ENCODE results near the gene SLF1.

Gene SLF1

DNA sequence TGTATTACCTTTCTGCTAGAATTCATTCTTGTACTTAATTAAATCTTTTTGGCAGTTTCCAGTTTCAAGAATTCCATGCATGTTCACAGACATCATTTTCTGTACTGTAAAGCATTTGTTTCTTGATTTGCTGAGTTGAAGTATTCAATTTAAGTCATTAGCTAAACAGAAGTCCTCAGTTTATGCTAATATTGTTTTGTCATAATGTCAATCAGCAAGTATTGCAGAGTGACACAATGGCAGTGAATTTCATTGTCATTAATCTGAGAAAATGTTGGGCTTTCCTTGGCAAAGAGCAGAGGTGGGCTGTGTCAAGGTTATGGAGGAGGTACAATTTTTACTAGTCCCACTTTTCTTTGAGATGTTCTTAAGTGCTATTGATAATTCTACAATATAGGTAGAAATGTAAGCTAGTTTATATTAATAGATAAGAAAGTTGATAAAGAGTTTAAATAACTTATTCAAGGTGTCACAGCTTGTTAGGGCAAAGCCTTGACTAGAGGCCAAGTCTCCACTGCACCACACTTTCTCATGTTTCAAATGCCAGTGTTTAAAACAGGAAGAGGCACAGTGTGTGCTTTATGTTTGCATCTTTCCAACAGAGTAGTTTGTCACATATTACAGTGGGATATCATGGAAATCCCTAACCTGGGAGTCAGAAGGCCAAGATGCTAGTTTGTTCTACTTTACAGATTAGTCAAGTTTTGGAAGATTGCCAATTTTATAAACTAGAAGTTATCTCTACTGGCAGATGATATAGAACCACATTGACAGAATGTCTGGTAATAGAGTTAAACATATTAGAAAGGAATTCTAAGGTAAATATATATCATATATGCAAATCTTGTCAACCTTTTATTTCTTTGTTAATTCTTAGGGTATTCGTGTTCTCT is 56.3 kb downstream of the SLF1 start:
- H3K4me3 ChIP-seq (ENCODE audit: low read depth, low read length): no peak overlapping the region
- in situ Hi-C loops (cut with HindIII; ENCODE audit: low sequenced_read_pairs): no loop called here
- DNase-seq (ENCODE audit: low read depth): no peak
- TF ChIP-seq, protein P1, sequence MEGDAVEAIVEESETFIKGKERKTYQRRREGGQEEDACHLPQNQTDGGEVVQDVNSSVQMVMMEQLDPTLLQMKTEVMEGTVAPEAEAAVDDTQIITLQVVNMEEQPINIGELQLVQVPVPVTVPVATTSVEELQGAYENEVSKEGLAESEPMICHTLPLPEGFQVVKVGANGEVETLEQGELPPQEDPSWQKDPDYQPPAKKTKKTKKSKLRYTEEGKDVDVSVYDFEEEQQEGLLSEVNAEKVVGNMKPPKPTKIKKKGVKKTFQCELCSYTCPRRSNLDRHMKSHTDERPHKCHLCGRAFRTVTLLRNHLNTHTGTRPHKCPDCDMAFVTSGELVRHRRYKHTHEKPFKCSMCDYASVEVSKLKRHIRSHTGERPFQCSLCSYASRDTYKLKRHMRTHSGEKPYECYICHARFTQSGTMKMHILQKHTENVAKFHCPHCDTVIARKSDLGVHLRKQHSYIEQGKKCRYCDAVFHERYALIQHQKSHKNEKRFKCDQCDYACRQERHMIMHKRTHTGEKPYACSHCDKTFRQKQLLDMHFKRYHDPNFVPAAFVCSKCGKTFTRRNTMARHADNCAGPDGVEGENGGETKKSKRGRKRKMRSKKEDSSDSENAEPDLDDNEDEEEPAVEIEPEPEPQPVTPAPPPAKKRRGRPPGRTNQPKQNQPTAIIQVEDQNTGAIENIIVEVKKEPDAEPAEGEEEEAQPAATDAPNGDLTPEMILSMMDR (IDR thresholded peaks at IDR 0.05; ENCODE audit: low read depth, low read length, missing control alignments): no peak

DNA sequence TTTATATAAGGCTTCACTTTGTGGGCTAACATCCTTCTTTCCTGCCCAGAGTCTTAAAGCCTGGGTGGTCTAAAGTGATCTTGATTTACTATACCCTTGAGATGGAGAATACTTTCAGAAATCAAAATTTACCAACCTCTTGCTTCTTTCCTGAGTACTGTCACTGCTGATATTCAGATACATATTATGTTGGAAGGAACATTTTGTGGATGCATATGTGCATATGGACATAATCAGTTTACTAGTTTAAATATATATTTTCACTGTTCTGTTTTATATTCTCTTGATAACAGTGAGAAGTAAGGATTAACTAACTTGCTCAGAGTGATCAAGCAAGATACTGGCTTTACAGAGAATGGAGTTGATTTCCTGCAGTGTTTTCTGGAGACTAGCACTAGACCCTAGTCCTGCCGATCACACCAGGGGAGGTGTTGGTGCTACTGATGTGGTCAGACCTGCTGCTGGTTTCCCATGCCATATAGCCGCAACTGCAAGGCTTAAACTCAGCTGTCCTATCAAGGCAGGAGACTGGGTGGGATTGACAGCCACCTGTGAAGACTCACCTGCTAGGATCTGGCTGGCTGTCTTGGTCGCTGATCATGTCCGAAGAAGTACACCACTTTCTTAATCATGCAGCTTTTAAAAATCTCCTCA is 57.6 kb downstream of the SLF1 start:
- H3K4me3 ChIP-seq (ENCODE audit: low read depth, low read length): no peak overlapping the region
- in situ Hi-C loops (cut with HindIII; ENCODE audit: low sequenced_read_pairs): no loop called here
- no peak for DNase-seq (ENCODE audit: low read depth)
- TF ChIP-seq, protein P1 (IDR thresholded peaks at IDR 0.05; ENCODE audit: low read depth, low read length, missing control alignments): no peak

DNA sequence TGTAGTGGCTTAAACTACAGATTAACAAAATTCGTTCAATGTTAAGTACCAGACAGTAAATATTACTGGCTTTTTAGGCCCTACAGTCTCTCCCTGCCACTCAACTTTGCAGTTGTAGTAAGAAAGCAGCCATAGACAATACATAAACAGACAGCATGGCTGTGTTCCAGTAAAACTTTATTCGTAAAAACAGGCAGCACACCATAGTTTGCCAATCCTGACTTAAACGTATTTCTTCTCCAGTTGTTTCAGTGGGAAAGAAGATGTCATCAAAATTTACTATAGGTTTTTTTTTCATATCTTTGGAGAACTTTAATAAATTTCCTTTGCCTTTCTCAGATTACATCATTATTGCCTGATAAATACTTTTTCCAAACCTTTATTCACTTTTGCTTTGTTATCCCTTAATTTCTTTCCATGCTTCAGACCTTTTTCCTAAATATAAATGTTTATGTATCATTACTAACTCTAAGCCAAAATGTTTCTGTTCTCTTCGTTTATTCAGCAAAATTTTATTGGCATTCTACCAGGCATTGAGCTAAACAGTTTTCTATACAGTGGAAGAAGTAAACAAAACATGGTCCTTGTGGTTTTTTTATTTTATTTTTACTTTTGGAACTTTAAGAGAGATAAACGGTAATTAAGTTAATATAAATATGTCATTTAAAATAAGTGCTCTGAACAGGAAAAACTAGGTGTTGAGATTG is 64.5 kb downstream of the SLF1 start:
- H3K4me3 ChIP-seq (ENCODE audit: low read depth, low read length): no peak overlapping the region
- no peak for DNase-seq (ENCODE audit: low read depth)
- TF ChIP-seq, protein P1 (IDR thresholded peaks at IDR 0.05; ENCODE audit: low read depth, low read length, missing control alignments): no peak
- in situ Hi-C loops (cut with HindIII; ENCODE audit: low sequenced_read_pairs): no loop called here

DNA sequence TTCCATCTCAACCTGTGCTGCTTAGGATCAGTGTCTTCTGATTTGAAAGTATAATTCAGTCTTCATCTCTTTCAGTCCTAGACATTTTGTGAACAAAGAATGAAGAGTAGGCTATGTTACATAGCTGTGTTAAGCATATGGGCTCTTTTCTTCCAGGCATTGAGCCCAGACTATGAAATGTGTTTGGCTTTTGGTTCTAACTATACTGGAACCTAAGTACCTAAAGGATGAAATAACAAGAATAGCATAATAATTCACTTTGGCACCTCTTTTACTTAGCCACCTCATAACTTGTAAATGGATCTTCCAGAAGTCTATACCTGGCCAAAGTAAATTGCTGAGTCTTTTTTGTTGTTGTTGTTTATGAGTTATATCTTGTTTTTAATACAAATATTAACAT is 71.4 kb downstream of the SLF1 start:
- TF ChIP-seq, protein P1 (IDR thresholded peaks at IDR 0.05; ENCODE audit: low read depth, low read length, missing control alignments): no peak
- in situ Hi-C loops (cut with HindIII; ENCODE audit: low sequenced_read_pairs): no loop called here
- H3K4me3 ChIP-seq (ENCODE audit: low read depth, low read length): no peak overlapping the region
- DNase-seq (ENCODE audit: low read depth): no peak

DNA sequence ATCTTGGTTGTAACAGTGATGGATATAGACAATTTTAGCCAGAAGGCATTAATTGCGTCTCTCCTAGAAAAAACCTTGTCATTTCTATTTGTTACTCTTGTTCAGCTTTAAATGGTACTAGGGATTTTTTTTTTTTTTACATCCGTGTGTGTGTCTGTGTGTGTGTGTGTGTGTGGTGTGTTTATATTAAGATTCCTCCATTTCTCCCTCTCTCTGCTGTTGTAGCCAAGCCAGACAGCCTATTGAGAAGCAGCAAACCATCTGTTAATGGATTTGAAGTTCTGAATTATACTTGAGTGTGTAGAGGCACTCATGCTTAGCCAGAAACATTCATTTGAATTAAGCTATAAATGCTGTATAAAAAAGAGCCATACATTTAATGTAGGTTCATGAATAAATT is 72.3 kb downstream of the SLF1 start:
- H3K4me3 ChIP-seq (ENCODE audit: low read depth, low read length): no peak overlapping the region
- no peak for DNase-seq (ENCODE audit: low read depth)
- TF ChIP-seq, protein P1 (IDR thresholded peaks at IDR 0.05; ENCODE audit: low read depth, low read length, missing control alignments): no peak
- in situ Hi-C loops (cut with HindIII; ENCODE audit: low sequenced_read_pairs): no loop called here

DNA sequence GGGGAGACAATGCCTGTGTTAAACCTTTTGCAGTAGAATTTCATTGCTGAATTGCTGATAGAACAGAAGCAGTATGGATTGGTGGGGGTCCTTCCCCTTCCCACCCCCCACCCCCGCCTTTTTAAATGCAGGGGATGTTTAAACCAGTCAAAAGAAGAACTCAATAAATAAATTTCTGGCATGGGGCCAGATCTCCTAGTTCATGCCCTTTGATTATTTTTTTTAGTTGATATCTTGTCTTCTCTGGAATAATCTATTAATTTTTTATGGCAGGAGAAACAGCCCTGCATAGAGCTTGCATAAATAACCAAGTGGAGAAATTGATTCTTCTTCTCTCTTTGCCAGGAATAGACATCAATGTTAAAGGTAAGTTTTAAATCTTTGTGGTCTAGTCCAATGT is 72.8 kb downstream of the SLF1 start:
- TF ChIP-seq, protein P1 (IDR thresholded peaks at IDR 0.05; ENCODE audit: low read depth, low read length, missing control alignments): no peak
- in situ Hi-C loops (cut with HindIII; ENCODE audit: low sequenced_read_pairs): no loop called here
- no peak overlapping the region for H3K4me3 ChIP-seq (ENCODE audit: low read depth, low read length)
- DNase-seq (ENCODE audit: low read depth): no peak

Measured in astrocyte of the cerebellum (primary cell).